AG04449 (cell line): ENCODE measurements around the gene PLEKHM3.

Experiments
- CTCF ChIA-PET: fragments of 350-600 bp; formaldehyde crosslinking; extraction: SDS; loops from one replicate; lab custom pipeline; 2021; ENCODE audit warnings: antibody characterized with exemption; lab: Yijun Ruan, JAX
- POLR2A ChIA-PET: fragments of 400-600, 350-600 bp; formaldehyde crosslinking; extraction: SDS; loops from one replicate; lab custom pipeline; 2020; ENCODE audit warnings: antibody characterized with exemption, inconsistent platforms; lab: Yijun Ruan, JAX
- DNase-seq: peaks from one replicate; pipeline ENCODE4 v3.0.0-alpha.2; 2010; ENCODE audit warnings: low read depth, low spot score
- H3K4me3 ChIP-seq: 2 replicates; pipeline ENCODE4 v1.5.1; 2011; ENCODE audit warnings: low read depth, mild to moderate bottlenecking, control low read depth, low read length
- TF ChIP-seq, protein P1 (sequence below): IDR thresholded peaks from one replicate; pipeline ENCODE4 v1.5.1; 2011; ENCODE audit warnings: mild to moderate bottlenecking, moderate library complexity, low read length, control low read depth, inconsistent platforms; ENCODE audit not compliant: insufficient read depth; ENCODE audit errors: missing control alignments

Gene PLEKHM3

DNA sequence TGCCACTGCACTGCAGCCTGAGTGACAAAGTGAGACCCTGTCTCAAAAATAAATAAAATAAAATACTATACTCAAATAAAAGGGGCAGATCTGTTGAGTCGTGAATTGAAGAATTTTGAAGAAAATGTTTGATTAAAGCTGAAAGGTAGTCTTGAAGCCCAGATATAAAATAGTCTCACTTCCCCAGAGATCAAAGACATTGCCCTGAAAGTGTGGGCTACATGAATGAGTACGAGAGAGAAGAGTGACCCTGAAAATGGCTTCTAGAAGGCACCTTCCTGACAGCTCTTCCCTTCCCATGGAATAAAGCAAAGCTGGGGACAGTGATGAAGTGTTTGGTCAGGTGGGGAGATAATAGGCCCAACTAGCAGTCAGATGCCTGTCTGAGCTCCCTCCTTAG lies 241.8 kb downstream of the PLEKHM3 start:
- no peak for DNase-seq
- TF ChIP-seq, protein P1, sequence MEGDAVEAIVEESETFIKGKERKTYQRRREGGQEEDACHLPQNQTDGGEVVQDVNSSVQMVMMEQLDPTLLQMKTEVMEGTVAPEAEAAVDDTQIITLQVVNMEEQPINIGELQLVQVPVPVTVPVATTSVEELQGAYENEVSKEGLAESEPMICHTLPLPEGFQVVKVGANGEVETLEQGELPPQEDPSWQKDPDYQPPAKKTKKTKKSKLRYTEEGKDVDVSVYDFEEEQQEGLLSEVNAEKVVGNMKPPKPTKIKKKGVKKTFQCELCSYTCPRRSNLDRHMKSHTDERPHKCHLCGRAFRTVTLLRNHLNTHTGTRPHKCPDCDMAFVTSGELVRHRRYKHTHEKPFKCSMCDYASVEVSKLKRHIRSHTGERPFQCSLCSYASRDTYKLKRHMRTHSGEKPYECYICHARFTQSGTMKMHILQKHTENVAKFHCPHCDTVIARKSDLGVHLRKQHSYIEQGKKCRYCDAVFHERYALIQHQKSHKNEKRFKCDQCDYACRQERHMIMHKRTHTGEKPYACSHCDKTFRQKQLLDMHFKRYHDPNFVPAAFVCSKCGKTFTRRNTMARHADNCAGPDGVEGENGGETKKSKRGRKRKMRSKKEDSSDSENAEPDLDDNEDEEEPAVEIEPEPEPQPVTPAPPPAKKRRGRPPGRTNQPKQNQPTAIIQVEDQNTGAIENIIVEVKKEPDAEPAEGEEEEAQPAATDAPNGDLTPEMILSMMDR, result no peak
- no peak overlapping the region for H3K4me3 ChIP-seq
- ChIA-PET POLR2A (no interaction called here), CTCF (interaction anchor here (0.6 to 1.6 kb wide), 5 partner anchors 8 to 289 kb away, joined by 3 to 7 read pairs (median 3); partner anchors contain the start of gene FZD5)

DNA sequence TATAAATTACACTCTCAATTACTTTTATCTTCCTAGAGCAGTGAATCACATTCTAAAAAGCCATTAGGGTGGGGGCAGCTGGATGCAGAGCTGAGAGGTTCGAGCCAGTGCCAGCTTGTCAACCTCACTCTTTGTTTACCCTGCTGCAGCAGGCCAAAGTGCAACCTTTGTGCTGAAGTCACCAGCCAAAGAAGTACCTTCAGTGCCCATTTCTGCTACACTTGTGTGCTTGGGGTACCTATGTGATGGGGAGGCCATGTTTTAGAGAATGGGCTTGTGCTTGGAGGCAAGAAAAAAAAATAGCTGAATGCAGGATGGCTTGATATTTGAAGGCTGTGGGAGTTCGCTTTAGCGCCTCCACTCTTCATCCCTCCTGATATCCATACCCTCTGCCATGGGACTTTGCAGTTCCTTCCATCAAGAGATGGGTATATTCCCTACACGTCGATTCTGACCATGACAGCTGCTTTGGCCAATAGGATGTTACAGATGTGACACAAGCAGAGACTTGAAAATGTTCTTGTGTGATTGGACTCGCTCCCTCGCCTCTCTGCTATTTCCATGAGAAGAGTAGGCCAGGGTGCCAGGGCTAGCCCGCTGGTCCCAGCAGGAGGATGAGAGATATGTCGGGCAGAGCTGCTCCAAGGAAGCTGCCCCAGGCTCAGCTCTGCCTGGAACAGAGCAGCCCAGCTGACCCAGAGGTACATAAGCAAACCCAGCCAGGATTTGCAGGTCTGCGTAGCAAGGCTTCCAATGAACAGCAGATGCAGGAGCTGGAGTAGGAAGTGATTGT lies 242.9 kb downstream of the PLEKHM3 start:
- CTCF ChIA-PET, result interaction anchor here (1.3 to 2.6 kb wide), 3 partner anchors 10 to 291 kb away, joined by 3 to 9 read pairs (median 7); partner anchors contain the start of gene FZD5
- TF ChIP-seq, protein P1, result no peak
- POLR2A ChIA-PET, result interaction anchor here (0.6 kb wide), 1 partner anchor 643 kb away, joined by 4 read pairs; no protein-coding TSS in a partner anchor
- no peak for DNase-seq
- no peak overlapping the region for H3K4me3 ChIP-seq

DNA sequence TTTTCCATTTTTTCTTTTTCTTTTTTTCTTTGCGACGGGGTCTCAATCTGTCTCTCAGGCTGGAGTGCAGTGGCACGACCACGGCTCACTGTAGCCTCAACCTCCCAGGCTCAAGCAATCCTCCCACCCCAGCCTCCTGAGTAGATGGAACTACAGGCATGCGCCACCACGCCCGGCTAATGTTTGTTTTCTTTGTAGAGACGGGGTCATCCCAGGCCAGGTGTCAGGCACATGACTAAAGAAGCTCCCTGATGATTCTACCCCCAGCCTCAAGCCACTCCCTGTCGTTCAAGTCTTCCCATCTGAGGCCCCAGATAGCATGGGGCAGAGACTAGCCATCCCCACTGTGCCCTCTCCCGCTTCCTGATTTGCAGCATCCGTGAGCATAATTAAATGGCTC lies 245.8 kb downstream of the PLEKHM3 start:
- TF ChIP-seq, protein P1, result no peak
- ChIA-PET CTCF (no interaction called here), POLR2A (no interaction called here)
- no peak overlapping the region for H3K4me3 ChIP-seq
- no peak for DNase-seq

DNA sequence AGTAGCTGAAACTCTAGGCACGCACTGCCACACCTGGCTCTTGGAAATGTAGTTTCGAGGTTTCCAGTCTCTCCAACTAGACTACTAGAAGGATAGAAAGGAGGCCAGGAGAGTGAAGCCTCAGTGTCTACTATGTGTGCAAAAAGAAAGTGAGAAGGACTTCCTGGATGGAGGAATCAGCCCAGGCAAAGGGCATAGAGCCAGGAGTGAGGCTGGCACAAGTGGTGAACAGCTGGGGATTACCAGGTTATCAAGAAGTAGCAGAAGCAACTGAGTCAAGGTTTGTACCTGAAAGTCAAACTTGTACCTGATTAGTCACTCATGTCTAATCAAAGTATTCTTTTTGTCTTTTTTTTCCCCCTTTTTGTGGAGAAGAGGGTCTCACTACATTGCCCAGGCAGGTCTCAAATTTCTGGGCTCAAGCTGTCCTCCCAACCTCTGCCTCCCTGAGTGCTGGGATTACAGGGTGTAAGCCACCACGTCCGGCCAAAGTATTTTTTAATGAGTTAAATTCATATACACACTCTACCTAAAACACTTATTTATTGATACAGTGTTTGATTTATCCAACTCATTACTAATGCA lies 246.9 kb downstream of the PLEKHM3 start:
- no peak overlapping the region for H3K4me3 ChIP-seq
- ChIA-PET CTCF (no interaction called here), POLR2A (no interaction called here)
- DNase-seq, result no peak
- TF ChIP-seq, protein P1, result no peak

DNA sequence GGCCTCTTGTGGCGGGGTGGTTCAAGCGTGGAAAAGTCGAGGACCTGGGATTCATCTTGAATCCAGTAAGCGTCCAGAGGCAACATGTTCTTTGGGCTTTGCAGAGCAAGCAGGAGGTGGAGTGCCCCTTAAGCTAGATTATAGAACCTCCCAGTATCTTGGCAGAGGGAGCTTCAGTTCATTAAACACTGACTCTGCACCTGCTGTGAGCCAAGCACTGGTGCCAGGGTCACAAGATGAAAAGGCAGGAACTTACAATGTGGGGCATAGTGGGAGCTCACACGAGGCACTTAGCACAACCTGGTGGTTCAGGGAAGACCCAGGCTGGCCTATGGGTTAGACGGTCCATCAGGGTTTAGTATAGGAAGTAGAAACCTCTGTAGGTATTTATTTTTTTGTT lies 248.2 kb downstream of the PLEKHM3 start:
- H3K4me3 ChIP-seq, result no peak overlapping the region
- ChIA-PET POLR2A (no interaction called here), CTCF (no interaction called here)
- TF ChIP-seq, protein P1, result no peak
- no peak for DNase-seq

DNA sequence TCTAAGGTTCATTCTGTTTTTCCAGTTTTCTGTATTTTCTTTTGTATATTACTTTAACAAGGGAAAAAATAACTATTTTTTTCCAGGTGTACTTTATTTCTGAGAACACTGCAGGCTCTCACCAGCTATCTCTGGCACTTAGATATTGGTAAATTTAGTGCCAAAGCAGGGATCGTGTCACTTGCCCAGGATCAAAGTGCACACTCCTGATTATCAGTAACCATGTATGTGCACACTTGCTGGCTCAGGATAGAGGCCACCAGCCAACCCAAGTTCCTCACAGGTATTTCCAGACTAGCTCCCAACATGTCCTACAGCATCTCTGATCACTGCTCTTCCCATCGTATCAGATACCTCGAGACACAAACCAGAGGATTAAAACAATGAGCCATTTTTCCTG lies 249.9 kb downstream of the PLEKHM3 start:
- POLR2A ChIA-PET, result interaction anchor here (0.6 kb wide), 1 partner anchor 185 kb away, joined by 3 read pairs; no protein-coding TSS in a partner anchor
- CTCF ChIA-PET, result interaction anchor here (0.8 to 1.7 kb wide), 3 partner anchors 8 to 264 kb away, joined by 3 to 9 read pairs (median 3); no protein-coding TSS in a partner anchor
- TF ChIP-seq, protein P1, result no peak
- no peak overlapping the region for H3K4me3 ChIP-seq
- DNase-seq, result no peak
